NB4 (cell line): ENCODE measurements around the gene NSMCE1.

Experiments used
- CTCF ChIP-seq: IDR thresholded peaks from one replicate; pipeline ENCODE4 v1.5.1; 2012; ENCODE audit warnings: low read depth, low read length
- MAX ChIP-seq: IDR thresholded peaks from 2 replicates; pipeline ENCODE4 v1.6.1; 2011; ENCODE audit warnings: low read depth, low read length

GRCh38 chr16:27220527-27220926 lies 48.0 kb downstream of the NSMCE1 start:
- TF ChIP-seq MAX = no peak
- TF ChIP-seq CTCF = no peak
